ENCODE data around the gene DNAJC3.

DNAJC3 gene

DNA sequence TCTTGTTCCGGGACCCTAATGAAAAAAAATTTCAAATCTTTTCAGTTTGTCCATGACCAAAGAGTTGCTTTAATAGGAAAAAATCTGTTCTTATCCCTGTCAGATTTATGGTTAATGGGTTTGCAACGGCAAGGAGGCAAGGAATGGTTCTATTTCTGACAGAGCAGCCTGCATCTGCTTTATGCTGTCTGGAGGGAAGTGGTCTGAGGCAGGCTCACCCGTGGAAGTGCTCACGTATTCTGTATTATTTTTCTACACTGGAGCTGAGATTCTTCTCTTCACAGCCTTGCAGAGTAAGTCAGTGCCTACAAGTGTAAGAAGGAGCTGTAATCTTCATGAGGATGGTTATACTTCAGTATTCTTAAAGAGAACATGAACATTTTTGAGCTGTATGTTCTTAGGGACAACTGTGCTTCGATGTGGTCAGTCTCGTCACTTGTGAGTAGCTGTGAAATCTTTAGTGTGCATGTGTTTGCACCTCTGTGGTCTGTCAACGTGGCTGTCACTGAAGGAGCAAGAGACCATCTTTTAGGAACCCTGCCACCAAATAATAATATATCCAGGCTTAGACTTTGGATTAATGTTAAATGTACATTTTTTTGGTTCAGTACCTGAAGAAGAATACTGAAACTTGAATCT, 114.3 kb downstream of the DNAJC3 start:
- no peak for TF ChIP-seq Cebpa-rat (IDR thresholded peaks at IDR 0.05)
- Histone ChIP-seq H3K9me3 (peaks cover 10% of the 10 kb centered on the region; the same call in 1 of the 2 replicates), H3K27ac (no peak overlapping the region), H3K4me1 (no peaks in the 10 kb centered on the region), H4K20me1 (no peaks in the 10 kb centered on the region), H3K4me2 (no peak overlapping the region), H3K36me3 (peaks cover 81% of the 10 kb centered on the region), H3K9ac (no peak overlapping the region), H3K4me3 (no peak overlapping the region), H3K27me3 (no peaks in the 10 kb centered on the region)

DNA sequence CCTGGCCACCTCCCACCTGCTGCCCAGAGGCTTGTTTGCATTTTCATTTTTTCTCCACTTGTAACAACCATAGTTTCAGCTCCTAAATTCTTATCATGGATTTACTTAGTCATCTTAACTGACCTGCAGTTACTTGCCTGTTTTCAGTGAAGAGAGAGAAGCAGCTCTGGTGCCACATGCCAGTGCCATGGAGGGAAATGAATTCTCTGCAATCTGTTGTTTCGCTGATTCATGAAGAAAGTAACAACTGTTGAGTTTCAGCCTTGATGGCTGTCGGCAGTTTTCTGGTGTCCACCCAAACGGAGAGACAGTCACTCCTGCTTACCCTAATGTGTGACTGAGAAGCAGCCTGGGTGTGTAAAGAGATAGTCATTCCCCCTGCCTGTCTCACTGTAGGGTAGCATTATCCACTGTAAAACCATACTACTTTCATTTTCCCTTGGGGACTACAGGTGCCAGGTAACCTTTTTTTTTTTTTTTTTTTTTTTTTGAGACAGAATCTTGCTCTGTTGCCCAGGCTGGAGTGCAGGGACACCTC, 116.1 kb downstream of the DNAJC3 start:
- Histone ChIP-seq H3K4me2 (no peak overlapping the region), H3K4me1 (no peaks in the 10 kb centered on the region), H3K4me3 (no peak overlapping the region), H3K27me3 (no peaks in the 10 kb centered on the region), H3K36me3 (peaks cover 66% of the 10 kb centered on the region), H3K9ac (no peak overlapping the region), H3K9me3 (peaks cover 10% of the 10 kb centered on the region; the same call in 1 of the 2 replicates), H3K27ac (no peak overlapping the region), H4K20me1 (no peaks in the 10 kb centered on the region)
- no peak for TF ChIP-seq Cebpa-rat (IDR thresholded peaks at IDR 0.05)

DNA sequence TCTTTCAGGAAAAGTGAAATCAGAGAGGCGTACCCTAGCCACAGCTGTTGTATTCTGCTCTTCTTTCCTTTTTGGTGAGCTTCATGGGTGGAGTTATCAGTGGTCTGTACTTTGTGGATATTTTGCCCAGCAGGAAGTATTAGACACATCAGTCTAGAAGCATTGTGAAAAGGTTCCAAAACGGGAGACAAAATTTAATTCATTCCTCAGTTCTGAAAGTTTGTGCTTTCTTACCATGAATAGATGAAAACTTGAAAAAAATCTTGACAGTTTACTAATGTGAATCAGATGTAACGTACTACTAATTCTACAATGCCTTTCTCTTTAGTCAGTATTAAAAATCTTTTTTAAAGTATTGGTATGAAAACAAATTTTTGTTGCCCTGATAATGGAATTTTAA, 116.8 kb downstream of the DNAJC3 start:
- Histone ChIP-seq H3K27me3 (no peaks in the 10 kb centered on the region), H3K27ac (no peak overlapping the region), H3K9me3 (peaks cover 7% of the 10 kb centered on the region; the same call in 1 of the 2 replicates), H3K4me3 (no peak overlapping the region), H4K20me1 (no peaks in the 10 kb centered on the region), H3K36me3 (peaks cover 59% of the 10 kb centered on the region), H3K4me1 (no peaks in the 10 kb centered on the region), H3K9ac (no peak overlapping the region), H3K4me2 (no peak overlapping the region)
- no peak for TF ChIP-seq Cebpa-rat (IDR thresholded peaks at IDR 0.05)

DNA sequence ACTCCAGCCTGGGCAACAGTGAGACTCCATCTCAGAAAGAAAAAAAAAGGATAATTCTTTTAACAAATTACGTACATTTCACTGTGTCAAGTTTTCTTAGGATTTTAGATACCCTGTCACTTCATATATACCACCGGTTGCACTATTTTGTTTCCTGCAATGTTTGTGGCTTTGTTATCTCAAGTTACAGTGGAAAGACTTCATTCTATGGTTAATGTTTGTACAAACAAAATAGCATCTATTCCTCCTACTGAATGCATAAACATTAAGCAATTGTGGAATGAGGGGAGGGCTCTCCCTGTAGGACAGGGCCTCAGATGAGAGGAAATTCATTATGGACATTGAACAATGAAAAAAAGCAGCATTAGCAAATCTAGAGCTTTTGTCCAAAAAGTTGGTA, 120.1 kb downstream of the DNAJC3 start:
- no peaks in the 10 kb centered on the region for H3K4me1 ChIP-seq
- no peak overlapping the region for H3K4me2 ChIP-seq
- no peak for TF ChIP-seq Cebpa-rat (IDR thresholded peaks at IDR 0.05)
- no peaks in the 10 kb centered on the region for H3K9me3 ChIP-seq
- no peaks in the 10 kb centered on the region for H4K20me1 ChIP-seq
- H3K27me3 ChIP-seq: no peaks in the 10 kb centered on the region
- no peak overlapping the region for H3K4me3 ChIP-seq
- no peak overlapping the region for H3K27ac ChIP-seq
- peaks cover 28% of the 10 kb centered on the region for H3K36me3 ChIP-seq
- no peak overlapping the region for H3K9ac ChIP-seq

DNA sequence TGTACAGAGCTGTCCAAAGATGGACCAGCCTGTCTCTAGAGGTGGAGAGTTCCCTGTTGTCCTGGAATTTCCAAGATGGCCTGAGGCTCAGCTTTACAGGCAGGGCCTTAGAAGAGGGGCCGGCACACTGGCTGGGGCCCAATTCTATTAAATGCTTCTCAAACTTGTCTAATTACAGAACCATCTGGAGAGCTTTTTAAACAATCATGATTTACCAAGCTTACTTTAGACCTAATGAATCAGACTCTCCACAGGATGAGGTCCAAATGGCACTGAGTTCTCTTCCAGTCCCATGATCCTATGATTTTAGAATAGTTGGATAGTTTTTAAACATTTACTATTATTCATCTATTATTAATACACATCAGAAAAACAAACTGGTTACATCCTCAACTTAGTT, 123.5 kb downstream of the DNAJC3 start:
- Histone ChIP-seq H4K20me1 (no peaks in the 10 kb centered on the region), H3K9ac (no peak overlapping the region), H3K27me3 (no peaks in the 10 kb centered on the region), H3K9me3 (no peaks in the 10 kb centered on the region), H3K36me3 (0 out of 2 replicates have a peak, but pooled peaks cover 5% of the 10 kb centered on the region), H3K27ac (no peak overlapping the region), H3K4me1 (no peaks in the 10 kb centered on the region), H3K4me3 (no peak overlapping the region), H3K4me2 (no peak overlapping the region)
- no peak for TF ChIP-seq Cebpa-rat (IDR thresholded peaks at IDR 0.05)

DNA sequence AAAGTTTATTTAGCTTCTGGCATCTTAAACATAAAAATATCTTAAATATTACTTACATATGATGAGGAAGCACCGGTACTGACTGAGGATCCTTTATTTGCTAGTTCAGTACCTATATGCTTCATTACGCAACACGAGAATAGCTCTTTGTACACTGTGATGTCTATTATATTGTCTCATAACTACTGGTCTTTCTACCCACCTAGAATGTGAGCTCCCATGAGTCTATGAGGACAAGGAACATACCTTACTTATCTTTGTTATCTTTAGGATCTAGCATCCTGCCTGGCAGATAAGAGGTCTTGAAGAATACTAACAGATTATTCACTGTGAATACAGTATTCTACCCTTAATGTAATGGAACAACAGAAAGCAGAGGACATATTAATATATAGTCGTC, 124.9 kb downstream of the DNAJC3 start:
- no peaks in the 10 kb centered on the region for H3K27me3 ChIP-seq
- no peak overlapping the region for H3K4me3 ChIP-seq

DNA sequence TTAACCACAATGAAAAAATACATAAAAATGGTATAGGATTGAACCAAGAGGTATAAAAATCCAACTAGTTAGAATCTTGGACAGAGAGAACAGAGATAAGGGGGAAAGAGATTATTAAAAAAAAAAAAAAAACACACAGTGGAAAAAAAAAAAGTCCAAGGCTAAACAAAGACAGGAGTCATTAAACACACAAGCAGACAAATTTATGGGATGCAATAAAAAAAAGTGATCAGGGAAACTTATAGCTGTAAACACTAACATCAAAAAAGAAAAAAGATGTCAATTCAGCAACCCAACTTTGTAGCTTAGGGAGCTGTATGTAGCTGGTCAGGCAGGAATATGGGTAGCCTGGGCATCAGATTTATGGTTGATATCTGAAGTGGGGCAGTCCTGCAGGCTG, 129.0 kb downstream of the DNAJC3 start:
- no peak overlapping the region for H3K4me3 ChIP-seq

More for the DNA sequence above, 124.9 kb downstream of the DNAJC3 start:
- Histone ChIP-seq H4K20me1 (no peaks in the 10 kb centered on the region), H3K9me3 (0 out of 2 replicates have a peak, but pooled peaks cover 4% of the 10 kb centered on the region), H3K9ac (no peak overlapping the region), H3K4me2 (no peak overlapping the region), H3K36me3 (no peaks in the 10 kb centered on the region), H3K4me1 (no peaks in the 10 kb centered on the region), H3K27ac (no peak overlapping the region)
- no peak for TF ChIP-seq Cebpa-rat (IDR thresholded peaks at IDR 0.05)

DNA sequence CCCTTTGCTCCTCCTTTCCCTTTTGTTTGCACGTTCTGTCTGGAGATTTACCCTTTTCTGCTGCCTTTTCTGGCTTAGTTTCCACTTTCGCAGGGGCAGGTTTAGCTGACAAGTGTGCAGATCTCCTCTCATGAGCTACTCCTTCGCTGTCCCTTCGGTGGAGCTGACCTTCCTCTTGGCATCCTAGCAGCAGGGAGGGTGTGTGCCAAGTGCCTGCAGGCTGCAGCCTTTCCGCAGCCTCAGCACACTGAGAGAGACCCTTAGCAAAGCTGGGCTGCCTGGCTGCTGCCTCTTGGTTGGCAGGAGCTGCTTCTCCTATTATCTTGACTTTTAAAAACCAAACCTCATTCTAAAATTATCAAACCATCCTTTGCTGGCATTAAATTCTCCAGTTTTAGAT, 132.5 kb downstream of the DNAJC3 start:
- Histone ChIP-seq H3K27me3 (no peaks in the 10 kb centered on the region), H3K4me1 (no peaks in the 10 kb centered on the region), H3K27ac (no peak overlapping the region), H3K4me3 (no peak overlapping the region), H3K9me3 (peaks cover 28% of the 10 kb centered on the region), H3K9ac (no peak overlapping the region), H3K36me3 (no peaks in the 10 kb centered on the region), H3K4me2 (no peak overlapping the region), H4K20me1 (no peaks in the 10 kb centered on the region)
- TF ChIP-seq Cebpa-rat (IDR thresholded peaks at IDR 0.05): no peak

More for the DNA sequence above, 129.0 kb downstream of the DNAJC3 start:
- Histone ChIP-seq H3K27me3 (no peaks in the 10 kb centered on the region), H4K20me1 (no peaks in the 10 kb centered on the region), H3K9me3 (0 out of 2 replicates have a peak, but pooled peaks cover 7% of the 10 kb centered on the region), H3K9ac (no peak overlapping the region), H3K4me1 (no peaks in the 10 kb centered on the region), H3K27ac (no peak overlapping the region), H3K36me3 (no peaks in the 10 kb centered on the region), H3K4me2 (no peak overlapping the region)
- no peak for TF ChIP-seq Cebpa-rat (IDR thresholded peaks at IDR 0.05)

DNA sequence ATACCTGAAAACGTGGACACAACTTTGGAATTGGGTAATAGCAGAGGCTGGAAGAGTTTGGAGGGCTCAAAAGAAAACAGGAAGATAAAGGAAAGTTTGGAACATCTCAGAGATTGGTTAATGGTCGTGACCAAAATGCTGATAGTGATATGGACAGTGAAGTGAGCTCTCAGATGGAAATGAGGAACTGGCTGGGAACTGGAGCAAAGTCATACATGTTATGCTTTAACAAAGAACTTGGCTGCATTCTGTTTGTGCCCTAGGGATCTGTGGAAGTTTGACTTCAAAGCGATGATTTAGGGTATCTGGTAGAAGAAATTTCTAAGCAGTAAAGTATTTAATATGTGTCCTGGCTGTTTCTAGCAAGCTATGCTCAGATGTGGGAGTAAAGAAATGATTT, 136.2 kb downstream of the DNAJC3 start:
- no peak overlapping the region for H3K27ac ChIP-seq
- H3K27me3 ChIP-seq: no peaks in the 10 kb centered on the region
- peaks cover 24% of the 10 kb centered on the region for H3K9me3 ChIP-seq
- H4K20me1 ChIP-seq: no peaks in the 10 kb centered on the region
- H3K36me3 ChIP-seq: no peaks in the 10 kb centered on the region
- H3K4me1 ChIP-seq: no peaks in the 10 kb centered on the region
- no peak for TF ChIP-seq Cebpa-rat (IDR thresholded peaks at IDR 0.05)
- H3K9ac ChIP-seq: no peak overlapping the region
- H3K4me3 ChIP-seq: no peak overlapping the region
- H3K4me2 ChIP-seq: no peak overlapping the region

DNA sequence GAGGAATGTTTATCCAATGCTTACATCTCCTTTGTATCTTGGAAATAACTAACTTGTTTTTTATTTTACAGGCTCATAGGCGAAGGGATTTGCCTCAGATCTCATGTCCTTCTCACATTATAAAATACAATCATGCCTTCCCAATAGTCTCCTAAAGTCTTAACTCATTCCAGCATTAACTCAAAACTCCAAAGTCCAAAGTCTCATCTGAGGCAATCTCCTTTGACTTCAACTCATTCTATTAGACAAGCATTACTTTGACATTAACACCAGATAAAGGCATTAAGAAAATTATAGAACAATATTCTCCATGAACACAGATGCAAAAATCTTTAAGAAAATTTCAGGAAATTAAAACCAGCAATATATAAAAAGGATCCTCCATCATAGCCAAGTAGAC, 137.6 kb downstream of the DNAJC3 start:
- no peak for TF ChIP-seq Cebpa-rat (IDR thresholded peaks at IDR 0.05)
- Histone ChIP-seq H4K20me1 (no peaks in the 10 kb centered on the region), H3K9me3 (peaks cover 23% of the 10 kb centered on the region), H3K4me2 (no peak overlapping the region), H3K4me1 (no peaks in the 10 kb centered on the region), H3K27me3 (no peaks in the 10 kb centered on the region), H3K27ac (no peak overlapping the region), H3K36me3 (no peaks in the 10 kb centered on the region), H3K9ac (no peak overlapping the region), H3K4me3 (no peak overlapping the region)
